Measurements from ENCODE around the gene POM121L2. TPM values are rescaled to one million over a fixed set of nuclear protein-coding genes. Genes with fewer than 3 reads are reported as not detected.

POM121L2 gene
- total and polyA plus RNA-seq, 10 of the 15 experiments (the other 5 are each of a cell fraction or from before 2014, with no cell fraction given) = 0.04 TPM; not detected in 9

GRCh38 chr6:27268803-27269202 lies 43.3 kb downstream of the POM121L2 start:
- SMC1A ChIA-PET (ENCODE audit: uncharacterized antibody, unreplicated experiment) = no interaction called here
- 58% methylated on average over 14 of the region's 14 CpGs for WGBS (ENCODE audit: insufficient coverage, insufficient replicate concordance, low lambda C conversion rate, missing lambda C conversion rate)
- TF ChIP-seq, protein P1, sequence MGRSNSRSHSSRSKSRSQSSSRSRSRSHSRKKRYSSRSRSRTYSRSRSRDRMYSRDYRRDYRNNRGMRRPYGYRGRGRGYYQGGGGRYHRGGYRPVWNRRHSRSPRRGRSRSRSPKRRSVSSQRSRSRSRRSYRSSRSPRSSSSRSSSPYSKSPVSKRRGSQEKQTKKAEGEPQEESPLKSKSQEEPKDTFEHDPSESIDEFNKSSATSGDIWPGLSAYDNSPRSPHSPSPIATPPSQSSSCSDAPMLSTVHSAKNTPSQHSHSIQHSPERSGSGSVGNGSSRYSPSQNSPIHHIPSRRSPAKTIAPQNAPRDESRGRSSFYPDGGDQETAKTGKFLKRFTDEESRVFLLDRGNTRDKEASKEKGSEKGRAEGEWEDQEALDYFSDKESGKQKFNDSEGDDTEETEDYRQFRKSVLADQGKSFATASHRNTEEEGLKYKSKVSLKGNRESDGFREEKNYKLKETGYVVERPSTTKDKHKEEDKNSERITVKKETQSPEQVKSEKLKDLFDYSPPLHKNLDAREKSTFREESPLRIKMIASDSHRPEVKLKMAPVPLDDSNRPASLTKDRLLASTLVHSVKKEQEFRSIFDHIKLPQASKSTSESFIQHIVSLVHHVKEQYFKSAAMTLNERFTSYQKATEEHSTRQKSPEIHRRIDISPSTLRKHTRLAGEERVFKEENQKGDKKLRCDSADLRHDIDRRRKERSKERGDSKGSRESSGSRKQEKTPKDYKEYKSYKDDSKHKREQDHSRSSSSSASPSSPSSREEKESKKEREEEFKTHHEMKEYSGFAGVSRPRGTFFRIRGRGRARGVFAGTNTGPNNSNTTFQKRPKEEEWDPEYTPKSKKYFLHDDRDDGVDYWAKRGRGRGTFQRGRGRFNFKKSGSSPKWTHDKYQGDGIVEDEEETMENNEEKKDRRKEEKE (IDR thresholded peaks at IDR 0.05) = no peak
- TF ChIP-seq EZH2 (IDR thresholded peaks at IDR 0.05; ENCODE audit: borderline replicate concordance, control insufficient read depth, low read depth, low read length) = no peak
- no peak for TF ChIP-seq IRF4 (IDR thresholded peaks at IDR 0.05; ENCODE audit: low read depth, low read length)
- no peak for TF ChIP-seq ESRRA (IDR thresholded peaks at IDR 0.05; ENCODE audit: low read length)
- no peak for TF ChIP-seq NRF1 (conservative IDR thresholded peaks at IDR 0.05; ENCODE audit: low read depth, low read length)
- TF ChIP-seq RAD51 (IDR thresholded peaks at IDR 0.05) = no peak
- no peak for TF ChIP-seq BCL3 (IDR thresholded peaks at IDR 0.05; ENCODE audit: borderline replicate concordance, insufficient read depth, low read depth, low read length, poor library complexity, severe bottlenecking)
- CTCF ChIA-PET = no interaction called here
- intact Hi-C loops (cut with micrococcal nuclease; ENCODE audit: unreplicated experiment) = no loop called here
- POLR2A ChIA-PET = no interaction called here
- Histone ChIP-seq H3K27me3 (replicated peaks in 1 of 2; ENCODE audit: control insufficient read depth in 2 of 2, insufficient read depth in 2 of 2, low read length in 1 of 2) (peaks cover 0 to 2% of the 10 kb centered on the region in 2 experiments; a peak in 2 of 4 replicates), H3K9me3 (replicated peaks; ENCODE audit: control insufficient read depth, insufficient read depth, low read length) (no peaks in the 10 kb centered on the region), H3K4me2 (ENCODE audit: control insufficient read depth, insufficient read depth) (no peak overlapping the region), H3K4me3 (no peak overlapping the region), H3K4me1 (ENCODE audit: control insufficient read depth, insufficient read depth, low read length) (no peaks in the 10 kb centered on the region), H3K27ac (ENCODE audit: control insufficient read depth, insufficient read depth) (no peak overlapping the region), H3K79me2 (ENCODE audit: control insufficient read depth, insufficient read depth, low read length) (no peaks in the 10 kb centered on the region), H3K36me3 (ENCODE audit: control insufficient read depth in 2 of 2, insufficient read depth in 2 of 2, low read length in 1 of 2) (no peaks in the 10 kb centered on the region), H4K20me1 (ENCODE audit: control insufficient read depth, insufficient read depth) (no peaks in the 10 kb centered on the region), H3K9ac (ENCODE audit: control insufficient read depth, insufficient read depth, low read length) (no peak overlapping the region), H2AFZ (ENCODE audit: control insufficient read depth, low read depth, low read length) (no peak overlapping the region)
- RAD21 ChIA-PET (ENCODE audit: unreplicated experiment) = no interaction called here
- no TSS peak for BruUV-seq (replicated peaks)
- DNase-seq (ENCODE audit: low read depth, low spot score) = no peak
- no peak for ATAC-seq
- in situ Hi-C loops (cut with MboI) = no loop called here
- FAIRE-seq = no peak

Data from GM12878 (cell line).